ENCODE measurements around the gene ZNF678.
"Not testable (repeated sequence)": the region's sequence is repeated elsewhere in the genome, so short reads cannot be mapped to it uniquely, and the experiment has no call there.

ZNF678 gene

GRCh38 chr1:227551881-227552280, 11.5 kb upstream of the ZNF678 start:
- not testable (repeated sequence) for DNase-seq (ENCODE audit: low spot score)

DNA sequence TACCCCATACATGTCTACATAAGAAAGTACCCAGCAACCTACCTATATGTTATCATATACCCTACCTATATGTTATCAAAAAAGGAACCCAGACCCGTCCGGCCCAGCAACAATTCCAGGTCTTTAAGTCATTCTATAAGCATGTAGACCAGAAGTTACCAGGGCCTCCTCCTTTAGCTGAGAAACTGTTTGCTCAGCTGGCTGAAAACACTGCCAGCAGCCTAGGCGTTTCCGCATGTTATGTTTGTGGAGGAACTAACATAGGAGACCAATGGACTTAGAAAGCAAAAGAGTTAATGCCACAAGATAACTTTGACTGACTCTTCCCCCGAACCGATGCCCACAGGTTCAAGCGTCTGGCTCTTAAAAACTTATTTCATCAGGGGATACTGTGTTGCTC, 7.1 kb upstream of the ZNF678 start:
- DNase-seq (ENCODE audit: low spot score) = no peak

GRCh38 chr1:227557962-227558725, 5.2 kb upstream of the ZNF678 start:
- DNase-seq (ENCODE audit: low spot score) = no peak

DNA sequence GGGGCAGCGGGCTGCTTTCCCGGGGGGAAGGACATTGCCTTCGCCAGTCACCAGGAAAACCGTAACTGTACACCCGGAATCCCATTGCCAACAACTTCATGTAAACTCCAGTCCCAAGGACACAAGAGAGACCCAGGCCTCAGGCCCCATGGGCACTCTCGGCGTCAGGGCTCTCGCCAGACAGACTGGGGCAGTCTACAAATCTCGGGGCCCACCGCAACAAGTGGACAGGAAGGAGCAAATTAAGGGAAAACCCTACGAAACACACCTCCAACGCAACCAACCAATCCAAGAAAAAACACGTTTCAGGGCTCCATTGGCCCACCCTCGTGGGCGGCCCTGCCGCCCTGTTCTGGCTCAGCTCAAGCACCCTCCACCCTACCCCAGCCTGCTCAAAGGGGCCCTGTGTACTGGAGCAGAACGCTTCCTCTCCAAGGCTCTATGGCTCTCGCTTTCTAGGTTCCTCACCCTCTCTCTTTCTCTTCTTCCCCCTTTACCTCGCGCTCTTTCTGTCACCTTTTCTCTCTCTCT, 4.6 kb upstream of the ZNF678 start:
- DNase-seq (ENCODE audit: low spot score) = no peak

DNA sequence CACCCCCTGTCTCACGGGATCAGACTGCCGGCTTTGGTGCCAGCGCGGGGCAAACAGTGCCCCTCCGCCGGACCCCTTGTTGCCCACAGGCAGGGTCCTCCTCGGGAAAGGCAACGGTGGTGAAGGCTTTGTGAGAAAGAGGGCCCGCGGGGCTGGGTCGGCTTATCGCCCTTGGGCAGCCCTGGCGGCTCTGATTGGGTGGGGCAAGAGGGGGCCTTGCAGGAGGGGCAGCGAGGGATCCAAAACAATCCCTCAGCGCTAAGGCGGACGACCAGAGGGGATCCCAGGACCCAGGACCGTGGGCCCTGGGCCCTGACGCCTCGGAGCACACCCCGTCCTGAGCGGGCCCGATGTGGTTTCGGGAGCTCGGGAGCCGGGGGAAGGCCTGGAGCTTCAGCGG, 3.9 kb upstream of the ZNF678 start:
- no peak for DNase-seq (ENCODE audit: low spot score)

DNA sequence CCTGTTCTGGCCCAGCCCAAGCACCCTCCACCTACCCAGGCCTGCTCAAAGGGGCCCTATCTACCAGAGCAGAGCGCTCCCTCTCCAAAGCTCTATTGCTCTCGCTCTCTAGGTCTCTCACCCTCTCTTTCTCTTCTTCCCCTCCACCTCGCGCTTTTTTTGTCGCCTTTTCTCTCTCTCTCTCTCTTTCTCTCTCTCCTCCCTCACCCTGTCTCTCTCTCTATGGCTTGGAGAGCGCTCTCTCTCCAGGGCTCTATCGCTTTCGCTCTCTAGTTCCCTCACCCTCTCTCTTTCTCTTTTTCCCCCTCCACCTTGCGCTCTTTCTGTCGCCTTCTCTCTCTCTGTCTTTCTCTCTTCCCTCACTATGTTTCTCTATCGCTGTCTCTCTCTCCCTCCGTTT, 3.4 kb upstream of the ZNF678 start:
- DNase-seq (ENCODE audit: low spot score) = no peak

DNA sequence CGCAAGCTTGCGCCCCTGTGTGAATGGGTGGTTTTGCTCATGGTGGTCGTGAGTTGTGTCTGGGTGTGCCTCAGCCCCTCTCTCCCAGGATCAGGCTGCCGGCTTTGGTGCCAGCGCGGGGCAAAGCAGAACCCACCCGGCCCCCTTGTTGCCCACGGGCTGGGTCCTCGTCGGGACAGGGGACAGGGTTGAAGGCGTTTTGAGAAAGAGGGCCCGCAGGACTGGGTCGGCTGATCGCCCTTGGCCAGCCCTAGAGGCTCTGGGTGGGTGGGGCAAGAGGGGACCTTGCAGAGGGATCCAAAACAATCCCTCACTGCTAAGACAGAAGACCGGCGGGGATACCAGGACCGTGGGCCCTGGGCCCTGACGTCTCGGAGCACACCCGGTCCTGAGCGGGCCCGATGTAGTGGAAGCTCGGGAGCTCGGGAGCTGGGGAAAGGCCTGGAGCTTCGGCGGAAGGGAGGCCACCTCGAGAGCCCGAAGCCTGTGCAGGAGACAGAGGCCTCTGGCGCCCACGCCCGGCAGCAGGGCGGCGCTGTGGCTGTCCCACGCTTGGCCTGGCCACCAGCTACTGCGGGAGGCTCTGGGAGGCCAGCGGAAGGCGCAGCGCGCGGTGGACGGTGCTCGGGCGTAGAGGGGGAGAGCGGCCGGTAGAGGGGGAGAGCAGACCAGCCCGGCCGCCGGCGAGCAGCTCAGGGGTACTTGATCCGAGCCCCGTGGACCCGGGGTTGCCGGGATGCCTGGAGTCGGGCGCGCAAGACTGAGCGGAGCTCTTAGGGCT, 2.8 kb upstream of the ZNF678 start:
- no peak for DNase-seq (ENCODE audit: low spot score)

- DNase-seq (ENCODE audit: low spot score) = no peak
These were observed 2.0 kb upstream of the ZNF678 start for GRCh38 chr1:227561241-227561907.

GRCh38 chr1:227562037-227562436, 1.3 kb upstream of the ZNF678 start:
- no peak for DNase-seq (ENCODE audit: low spot score)

- DNase-seq (ENCODE audit: low spot score) = no peak
These were observed 428 bp upstream of the ZNF678 start for GRCh38 chr1:227562933-227563323.

GRCh38 chr1:227567256-227567655, 3.9 kb downstream of the ZNF678 start:
- no peak for DNase-seq (ENCODE audit: low spot score)

- DNase-seq (ENCODE audit: low spot score) = no peak
These were observed 5.2 kb downstream of the ZNF678 start for GRCh38 chr1:227568593-227568992.

- no peak for DNase-seq (ENCODE audit: low spot score)
These were observed 9.4 kb downstream of the ZNF678 start for GRCh38 chr1:227572752-227573151.

DNA sequence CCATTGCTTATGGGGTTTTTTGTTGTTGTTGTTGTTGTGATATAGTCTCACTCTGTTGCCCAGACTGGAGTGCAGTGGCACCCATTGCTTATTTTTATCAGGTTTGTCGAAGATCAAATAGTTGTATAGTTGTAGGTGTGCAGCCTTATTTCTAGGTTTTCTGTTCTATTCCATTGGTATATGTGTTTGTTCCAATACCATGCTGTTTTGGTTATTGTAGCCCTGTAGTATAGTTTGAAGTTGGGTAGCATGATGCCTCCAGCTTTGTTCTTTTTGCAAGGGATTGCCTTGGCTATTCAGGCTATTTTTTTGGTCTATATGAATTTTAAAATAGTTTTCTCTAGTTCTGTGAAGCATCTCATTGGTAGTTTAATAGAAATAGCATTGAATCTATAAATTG, 11.6 kb downstream of the ZNF678 start:
- no peak for DNase-seq (ENCODE audit: low spot score)

GRCh38 chr1:227576189-227576588, 12.8 kb downstream of the ZNF678 start:
- no peak for DNase-seq (ENCODE audit: low spot score)

DNA sequence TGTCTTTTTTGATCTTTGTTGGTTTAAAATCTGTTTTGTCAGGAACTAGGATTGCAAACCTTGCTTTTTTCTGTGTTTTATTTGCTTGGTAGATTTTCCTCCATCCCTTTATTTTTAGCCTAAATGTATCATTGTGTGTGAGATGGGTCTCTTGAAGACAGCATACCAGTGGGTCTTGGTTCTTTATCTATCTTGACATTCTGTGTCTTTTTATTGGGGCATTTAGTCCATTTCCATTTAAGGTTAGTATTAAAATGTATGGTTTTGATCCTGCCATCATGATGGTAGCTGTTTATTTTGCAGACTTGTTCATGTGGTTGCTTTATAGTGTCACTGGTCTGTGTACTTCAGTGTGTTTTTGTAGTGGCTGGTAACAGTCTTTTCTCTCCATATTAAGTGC, 14.1 kb downstream of the ZNF678 start:
- no peak for DNase-seq (ENCODE audit: low spot score)

- DNase-seq (ENCODE audit: low spot score) = no peak
These were observed 20.0 kb downstream of the ZNF678 start for GRCh38 chr1:227583354-227583753.

DNA sequence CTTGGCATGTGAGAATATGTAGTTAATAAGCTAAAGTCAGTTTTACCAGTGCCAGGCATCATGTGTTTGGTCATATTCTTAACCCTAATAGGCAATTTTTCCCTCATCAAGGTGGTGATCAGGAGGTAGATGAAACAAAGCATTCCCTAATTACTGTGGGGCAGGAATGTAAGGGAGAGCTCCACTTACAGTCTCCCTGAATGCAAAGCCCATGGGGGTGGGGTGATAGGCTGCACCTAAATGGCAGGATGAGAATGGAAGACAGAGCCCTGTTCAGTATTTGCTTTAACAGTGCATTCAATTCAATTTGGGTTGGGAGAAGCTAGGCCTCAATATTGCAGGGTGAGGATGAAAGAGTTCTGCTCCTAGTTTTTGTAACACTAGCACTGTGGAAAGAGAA, 23.4 kb downstream of the ZNF678 start:
- DNase-seq (ENCODE audit: low spot score) = no peak

GRCh38 chr1:227587968-227588367, 24.6 kb downstream of the ZNF678 start:
- DNase-seq (ENCODE audit: low spot score) = no peak

DNA sequence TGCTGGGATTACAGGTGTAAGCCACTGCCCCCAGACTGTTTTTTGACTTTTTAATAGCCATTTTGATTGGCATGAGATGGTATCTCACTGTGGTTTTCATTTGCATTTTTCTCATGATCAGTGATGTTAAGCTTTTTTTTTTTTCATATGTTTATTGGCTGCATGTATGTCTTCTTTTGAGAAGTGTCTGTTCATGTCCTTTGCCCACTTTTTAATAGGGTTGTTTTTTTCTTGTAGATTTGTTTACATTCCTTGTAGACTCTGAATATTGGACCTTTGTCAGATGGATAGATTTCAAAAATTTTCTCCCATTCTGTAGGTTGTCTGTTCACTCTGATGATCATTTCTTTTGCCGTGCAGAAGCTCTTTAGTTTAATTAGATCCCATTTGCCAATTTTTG, 25.4 kb downstream of the ZNF678 start:
- DNase-seq (ENCODE audit: low spot score) = not testable (repeated sequence)

- DNase-seq (ENCODE audit: low spot score) = not testable (repeated sequence)
These were observed 26.4 kb downstream of the ZNF678 start for GRCh38 chr1:227589777-227590176.

GRCh38 chr1:227596222-227596621, 32.9 kb downstream of the ZNF678 start:
- DNase-seq (ENCODE audit: low spot score) = not testable (repeated sequence)

- DNase-seq (ENCODE audit: low spot score) = no peak
These were observed 40.0 kb downstream of the ZNF678 start for GRCh38 chr1:227603327-227603726.

Data from CD4-positive, alpha-beta T cell treated with Interleukin-6 at 100 ng/mL for 8 hours (primary cell).